ENCODE measurements around the gene PTPRN2.

PTPRN2 gene

DNA sequence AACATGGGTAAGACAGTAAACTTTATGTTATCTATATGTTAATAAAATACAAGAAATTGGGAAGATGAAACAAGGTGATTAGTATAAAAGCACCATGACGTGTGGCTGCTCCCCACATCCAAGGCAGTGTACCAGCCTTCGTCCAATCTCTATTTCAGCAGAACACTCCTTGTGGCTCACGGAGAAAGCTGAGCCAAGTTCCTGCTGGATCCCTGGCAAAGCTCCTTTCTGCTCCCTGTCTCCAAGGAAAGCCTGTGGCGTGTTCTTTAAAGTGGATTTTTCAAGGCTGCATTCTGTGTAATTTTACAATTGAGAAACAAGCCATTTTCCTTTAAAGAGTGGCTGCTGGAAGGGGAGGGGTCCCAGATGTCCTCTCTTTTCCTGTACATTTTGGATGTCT, 467.3 kb downstream of the PTPRN2 start:
- FAIRE-seq (no peak), DNase-seq (ENCODE audit: insufficient read length, low spot score) (no peak)

DNA sequence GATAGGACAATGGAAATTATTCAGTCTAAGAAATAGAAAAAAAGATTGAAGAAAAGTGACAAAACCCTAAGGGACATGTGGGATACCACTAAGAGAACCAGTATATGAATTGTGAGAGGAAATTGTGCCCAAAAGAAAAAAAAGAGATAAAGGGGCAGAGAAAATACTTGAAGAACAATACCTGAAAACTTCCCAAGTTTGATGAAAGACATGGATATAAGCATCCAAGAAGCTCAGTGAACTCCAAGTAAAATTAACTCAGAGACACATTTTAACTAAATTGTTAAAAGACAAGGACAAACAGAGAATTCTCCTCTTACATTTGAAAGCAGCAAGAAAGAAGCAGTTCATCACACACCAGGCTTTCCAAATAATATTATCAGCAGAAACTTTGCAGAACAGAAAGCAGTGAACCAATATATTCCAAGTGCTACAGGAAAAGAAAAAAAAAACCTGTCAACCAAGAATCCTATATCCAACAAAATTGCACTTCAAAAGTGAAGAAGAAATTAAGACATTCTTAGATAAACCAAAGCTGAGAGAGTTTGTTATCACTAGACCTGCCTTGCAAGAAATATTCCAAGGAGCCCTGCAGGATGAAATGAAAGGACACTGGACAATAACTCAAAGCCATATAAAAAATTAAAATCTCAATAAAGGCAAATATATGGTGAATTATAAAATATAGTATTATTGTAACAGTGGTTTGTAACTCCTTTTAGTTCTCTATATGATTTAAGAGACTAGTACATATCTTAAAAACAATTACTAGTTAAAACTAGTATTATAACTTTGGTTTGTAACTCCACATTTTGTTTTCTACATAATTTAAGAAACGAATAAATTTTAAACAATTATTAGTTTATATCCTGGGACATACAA, 470.0 kb downstream of the PTPRN2 start:
- no peak for FAIRE-seq

DNA sequence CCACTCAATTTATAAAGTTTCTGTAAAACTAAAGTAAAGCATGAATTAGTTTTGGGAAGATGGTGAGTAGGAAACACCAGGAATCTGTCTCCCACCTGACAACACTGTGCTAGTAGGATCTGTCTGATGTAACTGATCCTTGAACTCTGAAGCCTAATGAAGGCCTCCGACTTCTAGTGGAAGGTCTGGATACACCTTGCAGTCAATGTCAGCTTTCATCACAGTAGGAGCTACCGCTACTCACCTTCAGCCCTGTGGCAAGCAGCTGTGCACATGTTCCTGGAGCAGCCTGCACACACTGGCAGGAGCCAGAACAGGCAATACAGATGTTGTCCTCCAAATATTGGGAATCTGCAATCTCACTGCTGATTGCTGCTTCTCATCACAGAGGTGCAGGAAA, 471.4 kb downstream of the PTPRN2 start:
- no peak for FAIRE-seq

More for the DNA sequence above, 470.0 kb downstream of the PTPRN2 start:
- DNase-seq (ENCODE audit: insufficient read length, low spot score): no peak

DNA sequence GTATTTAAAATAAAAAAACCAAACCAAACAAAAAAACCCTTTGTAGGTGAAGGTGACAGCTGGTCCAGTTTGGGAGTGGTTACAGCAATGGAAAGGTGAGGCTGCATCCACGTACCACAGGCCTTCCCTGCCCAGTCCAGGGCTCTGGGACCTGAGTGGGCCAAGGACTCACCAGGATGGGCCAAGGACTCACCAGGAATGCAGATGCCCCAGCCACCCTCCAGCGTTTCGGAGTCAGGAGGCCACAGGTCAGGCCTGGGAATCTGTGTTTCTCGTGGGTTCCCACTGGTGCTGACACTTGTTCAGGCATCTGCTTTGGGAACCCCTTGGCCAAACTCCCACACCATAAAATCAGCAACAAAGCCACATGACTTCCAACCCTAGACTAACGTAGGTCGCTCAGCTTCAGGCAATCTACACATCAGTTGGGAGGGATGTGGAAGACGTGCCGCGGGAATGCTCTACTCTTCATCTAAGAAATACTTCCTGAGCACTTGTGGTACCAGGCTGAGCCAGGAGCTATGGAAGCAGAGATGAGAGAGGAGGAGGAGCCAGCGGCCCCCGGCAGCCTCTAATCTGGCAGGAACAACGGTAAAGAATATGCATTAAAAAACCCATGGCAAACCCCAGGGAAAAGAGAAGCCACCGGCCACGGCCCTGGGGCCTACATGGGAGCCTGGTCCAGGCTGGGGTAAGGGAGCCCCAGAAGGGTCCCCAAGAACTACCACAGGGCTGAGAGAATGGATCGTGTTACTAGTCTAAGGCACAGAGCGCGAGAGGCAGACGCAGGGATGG, 473.4 kb downstream of the PTPRN2 start:
- DNase-seq (ENCODE audit: insufficient read length, low spot score): no peak
- FAIRE-seq: no peak

More for the DNA sequence above, 471.4 kb downstream of the PTPRN2 start:
- DNase-seq (ENCODE audit: insufficient read length, low spot score): no peak

DNA sequence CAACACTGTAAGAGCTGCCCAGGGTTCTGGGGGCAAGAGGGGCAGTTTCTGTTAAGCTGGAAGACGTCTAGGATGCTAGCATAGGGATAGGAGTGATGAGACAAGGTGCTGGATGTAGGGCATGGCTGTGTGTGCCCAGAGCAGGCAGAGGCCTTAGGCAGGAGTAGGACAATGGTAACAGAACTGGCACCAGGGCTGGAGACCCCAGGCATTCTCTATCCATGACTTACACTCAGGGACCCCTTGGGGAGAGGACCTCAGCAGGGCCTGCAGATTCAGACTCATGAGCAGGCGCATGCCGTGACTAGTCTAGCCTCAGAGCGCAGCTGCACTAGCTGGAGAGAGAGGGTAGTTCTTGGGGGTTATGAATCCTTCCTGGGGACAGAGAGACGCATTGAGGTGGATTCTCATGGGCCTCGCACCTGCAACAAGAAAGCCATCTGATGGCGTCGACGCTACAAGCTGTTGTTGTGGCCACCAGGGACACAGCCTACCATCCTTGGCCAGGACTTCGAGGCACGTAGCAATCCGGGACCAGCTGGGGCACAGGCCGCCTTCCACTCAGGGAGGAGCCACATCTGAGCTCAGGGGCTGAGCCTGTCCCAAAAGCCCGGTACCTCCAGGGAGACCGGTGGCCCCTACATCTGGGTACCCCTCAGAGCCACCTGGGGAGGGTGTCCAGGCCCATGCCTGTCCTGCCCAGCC, 474.1 kb downstream of the PTPRN2 start:
- no peak for DNase-seq (ENCODE audit: insufficient read length, low spot score)
- no peak for FAIRE-seq

DNA sequence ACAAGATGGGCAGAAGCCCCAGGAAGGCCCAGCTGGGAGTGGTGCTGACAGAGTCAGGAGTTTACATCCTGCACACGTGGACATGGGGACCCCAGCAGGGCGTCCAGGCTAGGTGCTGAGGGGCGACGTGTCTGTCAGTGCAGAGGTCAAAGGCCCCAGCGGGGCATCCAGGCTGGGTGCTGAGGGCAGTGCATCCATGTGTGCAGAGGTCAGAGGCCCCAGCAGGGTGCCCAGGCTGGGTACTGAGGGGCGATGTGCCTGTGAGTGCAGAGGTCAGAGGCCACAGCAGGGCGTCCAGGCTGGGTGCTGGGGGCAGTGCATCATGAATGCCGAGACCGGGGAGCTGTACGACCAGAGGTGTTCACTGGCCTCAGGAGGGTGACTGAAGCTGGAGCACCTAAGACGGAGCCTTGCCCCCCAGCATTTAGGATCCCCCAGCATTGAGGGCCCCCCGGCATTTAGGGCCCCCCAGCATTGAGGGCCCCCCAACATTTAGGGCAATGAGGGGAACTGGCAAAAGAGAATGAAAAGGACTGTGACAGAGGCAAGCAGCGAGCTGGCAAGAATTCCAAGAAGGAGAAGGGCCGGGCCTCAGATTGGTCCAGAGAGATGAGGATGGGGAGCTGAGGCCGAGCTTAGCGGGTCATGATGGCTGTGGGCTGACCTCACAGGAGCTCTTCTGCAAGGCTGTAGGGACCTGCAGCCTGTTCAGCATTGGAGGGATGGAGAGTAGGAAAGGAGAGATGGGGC, 474.9 kb downstream of the PTPRN2 start:
- no peak for FAIRE-seq
- DNase-seq (ENCODE audit: insufficient read length, low spot score): no peak

DNA sequence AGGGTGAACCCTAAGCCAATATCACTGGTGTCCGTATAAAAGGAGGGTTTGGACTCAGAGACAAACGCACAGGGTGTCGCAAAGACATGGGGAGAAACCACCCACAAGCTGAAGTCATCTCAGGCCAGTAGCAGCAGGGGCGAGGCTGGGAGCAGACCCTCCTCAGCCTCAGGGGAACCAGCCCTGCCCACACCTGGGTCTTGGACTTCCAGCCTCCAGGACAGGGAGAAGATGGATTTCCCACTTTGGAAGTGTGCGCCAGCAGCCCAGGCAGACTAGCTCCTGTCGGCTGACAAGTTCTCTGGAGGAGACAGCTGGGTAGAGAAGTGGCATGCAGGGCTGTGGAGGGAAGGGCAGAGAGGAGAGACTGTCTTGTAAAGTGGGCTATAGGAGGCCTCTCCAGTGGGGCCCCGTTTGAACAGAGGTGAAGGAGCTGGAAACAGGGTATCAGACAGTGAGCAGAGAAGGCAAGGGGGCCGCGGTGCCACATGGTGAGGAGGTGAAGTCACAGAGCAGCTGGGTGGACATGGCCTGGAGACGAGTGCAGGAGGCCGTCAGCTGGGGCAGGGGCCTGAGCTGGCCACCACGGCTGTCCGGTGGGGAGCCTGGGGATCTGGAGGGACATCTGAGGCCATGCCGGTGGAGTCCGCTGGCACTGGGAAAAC, 475.6 kb downstream of the PTPRN2 start:
- DNase-seq (ENCODE audit: insufficient read length, low spot score) (no peak), FAIRE-seq (no peak)

DNA sequence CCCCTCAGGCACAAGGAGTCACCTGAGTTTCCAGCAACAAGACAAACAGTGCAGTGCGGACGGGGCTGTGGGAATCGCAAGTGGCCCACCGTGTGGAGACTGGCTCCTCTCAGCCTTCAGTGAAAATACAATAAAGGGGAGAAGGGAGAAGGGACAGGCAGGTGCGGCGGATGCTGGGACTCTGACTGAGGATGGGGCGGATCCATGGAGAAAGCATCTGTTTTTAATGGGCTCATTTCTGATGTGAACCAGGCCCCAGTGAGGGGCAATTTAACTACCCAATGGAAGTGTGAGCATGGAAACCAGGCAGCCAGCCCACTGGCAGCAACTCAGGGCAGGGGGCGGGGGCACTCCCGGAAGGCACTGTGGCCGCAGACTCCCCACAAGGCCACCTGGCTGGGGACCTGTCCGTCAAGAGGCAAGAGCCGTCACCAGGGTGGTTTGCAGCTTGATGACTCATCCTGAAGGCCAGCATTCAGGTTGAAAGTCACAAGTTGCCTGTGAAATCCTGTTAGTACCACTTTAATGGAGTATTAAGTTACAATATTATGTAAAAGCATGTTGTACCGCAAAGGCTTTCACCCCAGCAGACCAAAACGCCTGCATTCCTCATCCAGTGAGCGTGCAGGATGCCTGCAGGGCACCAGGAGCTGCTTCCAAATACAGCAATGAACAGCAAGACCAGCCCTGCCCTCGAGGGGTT, 476.4 kb downstream of the PTPRN2 start:
- no peak for FAIRE-seq
- DNase-seq (ENCODE audit: insufficient read length, low spot score): no peak

DNA sequence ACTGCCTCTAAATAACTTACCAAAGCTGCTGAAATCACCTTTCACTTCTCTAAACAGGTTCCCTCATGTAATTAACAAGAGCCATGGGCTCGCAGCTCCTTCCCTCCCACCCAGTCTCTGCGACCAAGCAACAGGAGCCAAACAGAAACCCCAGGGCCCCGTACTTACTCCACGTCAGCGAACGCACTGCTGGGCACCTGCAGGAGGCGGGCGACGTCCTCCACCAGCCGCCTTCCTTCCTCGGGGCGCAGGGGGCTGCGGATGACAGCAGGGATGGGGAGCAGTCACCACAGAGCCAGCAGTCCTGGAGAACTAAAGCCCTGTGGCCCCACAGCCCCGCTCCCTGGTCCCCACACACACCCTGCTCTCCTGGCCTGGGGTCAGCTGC, 477.0 kb downstream of the PTPRN2 start:
- FAIRE-seq (no peak), DNase-seq (ENCODE audit: insufficient read length, low spot score) (no peak)

DNA sequence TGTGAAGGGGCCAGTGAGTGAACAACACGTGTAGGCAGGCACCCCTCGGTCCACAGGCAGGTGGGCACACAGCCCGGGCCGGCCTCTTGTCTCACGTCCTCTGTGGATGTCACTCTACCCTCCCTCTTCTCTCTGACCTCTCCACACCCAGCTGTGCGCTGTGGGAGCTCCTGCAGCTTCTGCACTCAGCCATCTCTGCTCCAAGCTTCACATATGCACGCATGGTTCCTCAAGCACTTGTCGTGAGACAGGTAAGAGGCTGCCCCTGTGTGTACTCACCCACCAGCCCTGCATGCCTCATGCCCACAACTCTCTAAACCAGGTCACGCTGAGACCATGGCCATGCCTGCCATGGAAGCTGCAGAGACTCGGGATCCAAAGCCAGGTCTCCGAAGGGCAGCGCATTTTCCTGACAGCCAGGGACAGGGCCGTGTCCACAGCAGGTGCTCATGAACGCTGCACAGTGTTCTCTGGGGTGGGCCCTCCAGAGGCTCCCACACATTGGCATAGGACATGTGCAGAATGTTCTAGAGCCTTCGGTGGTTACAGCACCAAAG, 477.5 kb downstream of the PTPRN2 start:
- FAIRE-seq (no peak), DNase-seq (ENCODE audit: insufficient read length, low spot score) (no peak)

DNA sequence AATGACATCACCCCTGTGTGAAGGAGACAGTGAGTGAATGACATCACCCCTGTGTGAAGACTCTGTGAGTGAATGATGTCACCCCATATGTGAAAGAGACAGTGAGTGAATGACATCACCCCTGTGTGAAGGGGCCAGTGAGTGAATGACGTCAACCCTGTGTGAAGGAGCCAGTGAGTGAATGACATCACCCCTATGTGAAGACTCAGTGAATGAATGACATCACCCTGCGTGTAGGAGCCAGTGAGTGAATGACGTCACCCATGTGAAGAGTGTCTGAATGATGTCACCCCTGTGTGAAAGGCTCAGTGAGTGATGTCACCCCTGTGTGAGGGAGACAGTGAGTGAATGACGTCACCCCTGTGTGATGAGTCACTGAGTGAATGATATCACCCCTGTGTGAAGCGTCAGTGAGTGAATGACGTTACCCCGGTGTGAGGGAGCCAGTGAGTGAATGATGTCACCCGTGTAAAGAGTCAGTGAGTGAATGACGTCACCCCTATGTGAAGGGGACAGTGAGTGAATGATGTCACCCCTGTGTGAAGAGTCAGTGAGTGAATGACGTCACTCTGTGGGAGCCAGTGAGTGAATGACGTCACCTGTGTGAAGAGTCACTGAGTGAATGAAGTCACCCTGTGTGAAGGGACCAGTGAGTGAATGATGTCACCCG, 478.1 kb downstream of the PTPRN2 start:
- no peak for FAIRE-seq
- no peak for DNase-seq (ENCODE audit: insufficient read length, low spot score)

DNA sequence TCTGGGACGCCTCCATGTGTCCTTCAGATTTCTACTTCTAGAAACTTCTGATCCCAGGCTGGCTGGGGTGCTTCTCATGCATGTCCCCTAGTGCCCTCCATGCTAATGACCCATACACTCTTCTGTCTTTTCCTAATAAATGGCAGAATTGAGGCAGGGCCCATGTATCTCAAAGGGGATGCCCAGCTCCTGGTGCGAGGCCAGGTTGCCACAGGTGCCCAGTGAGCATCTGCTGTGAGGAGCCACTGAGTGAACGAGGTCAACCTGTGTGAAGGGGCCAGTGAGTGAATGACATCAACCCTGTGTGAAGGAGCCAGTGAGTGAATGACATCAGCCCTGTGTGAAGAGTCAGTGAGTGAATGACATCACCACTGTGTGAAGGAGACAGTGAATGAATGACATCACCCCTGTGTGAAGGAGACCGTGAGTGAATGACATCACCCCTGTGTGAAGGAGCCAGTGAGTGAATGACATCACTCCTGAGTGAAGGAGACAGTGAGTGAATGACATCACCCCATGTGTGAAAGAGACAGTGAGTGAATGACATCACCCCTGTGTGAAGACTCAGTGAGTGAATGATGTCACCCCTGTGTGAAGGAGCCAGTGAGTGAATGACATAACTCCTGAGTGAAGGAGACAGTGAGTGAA, 478.9 kb downstream of the PTPRN2 start:
- DNase-seq (ENCODE audit: insufficient read length, low spot score) (no peak), FAIRE-seq (no peak)

DNA sequence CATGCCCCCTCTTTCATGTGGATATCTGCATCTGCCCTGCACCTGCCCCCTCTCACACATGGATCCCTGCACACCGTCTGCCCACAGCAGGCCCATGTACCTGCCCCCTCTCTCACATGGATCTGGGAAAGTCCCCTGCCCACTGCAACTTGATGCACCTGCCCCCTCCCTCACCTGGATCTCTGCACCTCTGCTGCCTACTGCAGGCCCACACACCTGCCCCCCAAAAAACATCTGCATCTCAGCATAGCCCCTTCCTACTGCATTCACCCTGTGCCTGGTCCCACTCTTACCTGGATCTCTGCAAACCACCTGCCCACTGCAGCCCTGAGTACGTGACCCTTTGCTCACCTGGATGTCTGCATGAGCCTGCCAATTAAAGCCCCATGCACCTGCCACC, 479.8 kb downstream of the PTPRN2 start:
- DNase-seq (ENCODE audit: insufficient read length, low spot score): no peak
- no peak for FAIRE-seq

DNA sequence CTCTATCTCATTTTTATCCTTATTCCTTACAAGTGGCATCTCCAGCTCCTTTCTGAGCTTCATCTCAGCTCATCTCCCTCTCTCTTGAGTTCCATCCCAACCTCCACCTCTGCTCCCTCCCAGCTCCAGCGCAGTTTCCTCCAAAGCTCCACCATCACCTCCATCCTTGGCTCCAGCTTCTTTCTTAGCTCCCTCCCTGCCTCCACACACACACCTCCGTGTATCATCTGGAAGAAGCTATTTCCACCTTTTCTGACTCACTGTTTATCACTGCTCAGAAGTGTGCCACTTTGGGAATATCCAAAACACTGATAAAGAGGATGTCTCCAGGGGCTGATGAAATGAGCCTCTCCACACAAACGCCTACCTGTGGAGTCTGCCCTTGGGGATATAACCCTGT, 481.4 kb downstream of the PTPRN2 start:
- no peak for FAIRE-seq
- no peak for DNase-seq (ENCODE audit: insufficient read length, low spot score)

DNA sequence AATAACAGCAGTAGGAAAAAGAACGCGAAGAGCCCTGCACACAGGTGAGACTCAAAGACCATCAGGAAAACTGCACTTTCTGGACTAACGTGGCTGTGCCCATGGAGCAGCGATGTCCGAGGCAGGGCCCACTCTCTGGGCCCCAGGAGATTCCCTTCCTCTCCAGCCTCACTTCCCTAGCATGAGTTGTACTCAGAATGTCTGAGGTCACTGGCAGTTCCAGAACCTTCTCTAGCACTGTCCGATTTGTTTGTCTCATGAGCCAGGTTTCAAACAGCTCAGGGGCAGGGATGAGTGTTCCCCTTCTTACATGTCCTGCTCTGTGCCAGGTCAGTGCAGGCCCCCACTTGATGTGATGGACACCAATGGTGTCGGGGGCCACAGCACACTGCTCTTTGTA, 484.2 kb downstream of the PTPRN2 start:
- no peak for FAIRE-seq
- DNase-seq (ENCODE audit: insufficient read length, low spot score): no peak

DNA sequence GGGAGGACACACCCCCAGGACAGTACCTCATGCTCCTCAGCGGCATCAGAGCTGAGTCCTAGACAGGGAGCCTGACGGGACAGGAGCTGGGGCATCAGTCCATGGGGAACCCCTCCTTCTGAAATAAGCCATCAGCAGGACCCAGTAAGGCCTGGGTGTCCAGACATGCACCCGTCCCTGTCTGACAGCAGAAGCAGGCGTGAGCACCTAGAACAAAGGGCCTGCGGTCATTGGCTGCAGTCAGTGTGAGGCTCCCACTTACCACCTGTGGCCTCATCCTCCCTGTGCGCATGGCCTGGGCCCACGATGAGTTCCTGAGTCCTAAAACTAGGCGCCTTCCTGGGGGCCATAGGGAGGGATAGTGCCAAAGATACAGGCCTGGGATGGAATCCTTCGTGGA, 484.7 kb downstream of the PTPRN2 start:
- FAIRE-seq: no peak
- no peak for DNase-seq (ENCODE audit: insufficient read length, low spot score)

DNA sequence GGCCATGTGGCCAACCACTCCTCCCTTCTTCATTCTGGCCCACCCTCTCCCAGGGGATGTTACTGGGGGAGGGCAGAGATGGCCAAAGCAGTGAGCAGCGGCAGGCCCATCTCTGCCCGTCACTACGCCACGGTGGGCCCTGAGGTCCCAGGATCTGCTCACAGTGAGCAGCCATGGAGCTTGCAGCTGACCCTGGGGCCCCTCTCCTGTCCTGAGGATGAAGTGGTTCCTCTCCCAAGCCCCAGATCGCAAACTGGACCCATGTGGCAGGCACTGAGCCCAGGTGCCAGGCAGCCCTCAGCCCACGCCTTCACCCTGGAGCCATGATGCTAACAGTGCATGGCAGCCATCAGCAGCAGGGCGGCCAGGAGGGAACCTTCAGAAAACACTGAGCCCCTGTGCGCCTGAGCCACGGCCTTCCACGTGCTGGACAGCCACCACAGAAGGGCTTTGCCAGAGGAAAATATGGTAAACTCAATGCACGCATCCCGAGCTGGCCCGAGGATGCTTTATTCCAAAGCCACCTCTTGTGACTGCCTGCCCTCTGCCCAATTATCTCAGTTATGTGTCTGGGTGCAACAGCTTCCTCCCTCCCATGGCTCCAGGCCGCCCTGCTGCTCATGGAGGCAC, 485.7 kb downstream of the PTPRN2 start:
- FAIRE-seq: no peak

More for the DNA sequence above, 485.7 kb downstream of the PTPRN2 start:
- no peak for DNase-seq (ENCODE audit: insufficient read length, low spot score)
